Caco-2 (cell line): Measurements from ENCODE around the gene JAML. TPM values are rescaled to one million over a fixed set of nuclear protein-coding genes. Genes with fewer than 3 reads are reported as not detected.

Source experiments
- BruUV-seq: library from RNA; stranded (reverse); fragments of 400-500 nt; replicated peaks from 2 replicates; lab custom pipeline; 2021; lab: Mats Ljungman, UMichigan
- CTCF ChIA-PET: fragments of 300-600 bp; sonication (Branson Sonifier 250); formaldehyde crosslinking; loops from one replicate; lab custom pipeline; 2022; ENCODE audit warnings: antibody characterized with exemption; lab: Charles Lee
- POLR2A ChIA-PET: fragments of 300-600 bp; sonication (Branson Sonifier 250); formaldehyde crosslinking; loops from one replicate; lab custom pipeline; 2022; ENCODE audit warnings: antibody characterized with exemption; lab: Charles Lee
- DNase-seq, 2 experiments: peaks; one replicate each; pipeline versions ENCODE4 v3.0.0 to v3.0.0-alpha.2; 2020 to 2022
- H3K27me3 ChIP-seq: replicated peaks from 2 replicates; pipeline ENCODE4 v1.6.0; 2011; ENCODE audit warnings: low read length; ENCODE audit not compliant: control insufficient read depth, insufficient read depth
- H3K36me3 ChIP-seq: 2 replicates; pipeline ENCODE4 v1.5.1; 2011; ENCODE audit warnings: low read length; ENCODE audit not compliant: control insufficient read depth, insufficient read depth
- H3K4me1 ChIP-seq: fragments of 250-450 bp; sonication (Bioruptor Pico); 2 replicates; pipeline ENCODE4 v1.5.1; 2020; ENCODE audit warnings: mild to moderate bottlenecking
- H3K4me3 ChIP-seq: 2 replicates; pipeline ENCODE4 v1.5.1; 2011; ENCODE audit warnings: low read depth, mild to moderate bottlenecking, control low read depth, low read length
- H3K9me3 ChIP-seq: fragments of 250-450 bp; sonication (Bioruptor Pico); 2 replicates; pipeline ENCODE4 v1.5.1; 2020; ENCODE audit warnings: mild to moderate bottlenecking, moderate library complexity
- H3K27ac Mint-ChIP-seq: one replicate; pipeline ENCODE4 v1.8.0; 2022; ENCODE audit warnings: mixed read lengths; ENCODE audit not compliant: unreplicated experiment
- H3K27me3 Mint-ChIP-seq: one replicate; pipeline ENCODE4 v1.8.0; 2022; ENCODE audit warnings: mixed read lengths; ENCODE audit not compliant: insufficient read depth, unreplicated experiment
- H3K36me3 Mint-ChIP-seq: one replicate; pipeline ENCODE4 v1.8.0; 2022; ENCODE audit warnings: mild to moderate bottlenecking, mixed read lengths; ENCODE audit not compliant: insufficient read depth, unreplicated experiment
- H3K4me1 Mint-ChIP-seq: one replicate; pipeline ENCODE4 v1.8.0; 2022; ENCODE audit warnings: low read depth, mixed read lengths; ENCODE audit not compliant: unreplicated experiment
- H3K4me3 Mint-ChIP-seq: one replicate; pipeline ENCODE4 v1.8.0; 2022; ENCODE audit warnings: mild to moderate bottlenecking, moderate library complexity, mixed read lengths; ENCODE audit not compliant: unreplicated experiment
- H3K9me3 Mint-ChIP-seq: one replicate; pipeline ENCODE4 v1.8.0; 2022; ENCODE audit warnings: mixed read lengths; ENCODE audit not compliant: unreplicated experiment
- CTCF ChIP-seq, 2 experiments: fragments of 200-600 bp in 1 of 2; IDR thresholded peaks; 1 replicate in 1 of 2; 2 replicates in 1 of 2; pipeline versions ENCODE4 v1.5.1 to v1.8.0; 2011 to 2022; ENCODE audit warnings: antibody characterized with exemption in 1 of 2, control low read depth in 1 of 2, inconsistent platforms in 1 of 2, low read depth in 1 of 2, low read length in 1 of 2, mild to moderate bottlenecking in 1 of 2, moderate library complexity in 1 of 2; ENCODE audit not compliant: insufficient read depth in 1 of 2, severe bottlenecking in 1 of 2, unreplicated experiment in 1 of 2
- intact Hi-C: fragments of 100-400 bp; cut with micrococcal nuclease; formaldehyde crosslinking; loops from one replicate; pipeline ENCODE4 v1.10.0; 2022; ENCODE audit not compliant: unreplicated experiment
- total RNA-seq: library from RNA; stranded (reverse); gene quantifications from 2 replicates; pipeline ENCODE4 v1.2.3, GENCODE V29; 2022

The JAML gene
- total RNA-seq, 1 experiment from 2014 or later, result 8.9 TPM

- no peak for DNase-seq
- H3K36me3 Mint-ChIP-seq, result no peaks in the 10 kb centered on the region
- no peak overlapping the region for H3K27ac Mint-ChIP-seq
- intact Hi-C loops, result no loop called here
- H3K27me3 Mint-ChIP-seq, result no peaks in the 10 kb centered on the region
- ChIA-PET POLR2A (no interaction called here), CTCF (interaction anchor here (1.1 kb wide), 1 partner anchor 8 kb away, joined by 3 read pairs; no protein-coding TSS in a partner anchor)
- 0 out of 2 replicates have a peak, but pooled peaks cover 2% of the 10 kb centered on the region for H3K36me3 ChIP-seq
- peaks cover 77% of the 10 kb centered on the region for H3K4me1 ChIP-seq
- no peaks in the 10 kb centered on the region for H3K9me3 Mint-ChIP-seq
- no peak for TF ChIP-seq CTCF (IDR thresholded peaks at IDR 0.05; ENCODE audit: insufficient read depth in 1 of 2, low read depth in 1 of 2, low read length in 1 of 2, severe bottlenecking in 1 of 2, unreplicated experiment in 1 of 2)
- no peak overlapping the region for H3K4me3 Mint-ChIP-seq
- no peaks in the 10 kb centered on the region for H3K9me3 ChIP-seq
- no peaks in the 10 kb centered on the region for H3K27me3 ChIP-seq
- no TSS peak for BruUV-seq
- H3K4me1 Mint-ChIP-seq, result peaks cover 23% of the 10 kb centered on the region
- H3K4me3 ChIP-seq, result no peak overlapping the region
Measured at GRCh38 chr11:118206391-118207031, 18.3 kb downstream of the JAML start.

- Histone ChIP-seq H3K9me3 (no peaks in the 10 kb centered on the region), H3K36me3 (0 out of 2 replicates have a peak, but pooled peaks cover 2% of the 10 kb centered on the region), H3K4me1 (peaks cover 77% of the 10 kb centered on the region), H3K4me3 (no peak overlapping the region), H3K27me3 (no peaks in the 10 kb centered on the region)
- no peak for TF ChIP-seq CTCF (IDR thresholded peaks at IDR 0.05; ENCODE audit: insufficient read depth in 1 of 2, low read depth in 1 of 2, low read length in 1 of 2, severe bottlenecking in 1 of 2, unreplicated experiment in 1 of 2)
- no peaks in the 10 kb centered on the region for H3K36me3 Mint-ChIP-seq
- H3K4me3 Mint-ChIP-seq, result no peak overlapping the region
- CTCF ChIA-PET, result interaction anchor here (1.1 kb wide), 1 partner anchor 7 kb away, joined by 3 read pairs; no protein-coding TSS in a partner anchor
- intact Hi-C loops, result no loop called here
- no peaks in the 10 kb centered on the region for H3K27me3 Mint-ChIP-seq
- H3K27ac Mint-ChIP-seq, result no peak overlapping the region
- H3K9me3 Mint-ChIP-seq, result no peaks in the 10 kb centered on the region
- peaks cover 17% of the 10 kb centered on the region for H3K4me1 Mint-ChIP-seq
- BruUV-seq, result no TSS peak
- no peak for DNase-seq
- POLR2A ChIA-PET, result no interaction called here
Measured at GRCh38 chr11:118205606-118206378, 19.0 kb downstream of the JAML start.
